GM19239 (cell line): Measurements from ENCODE around the gene TMEM165.

Source experiments
- DNase-seq: peaks from one replicate; pipeline ENCODE4 v3.0.0; 2011; ENCODE audit warnings: low spot score; ENCODE audit not compliant: insufficient read length
- FAIRE-seq: peaks from 2 replicates; lab custom pipeline; 2011; peaks lifted over from hg19 to GRCh38; lab: Jason Lieb, UNC

Gene TMEM165

GRCh38 chr4:55366621-55367020 lies 29.1 kb upstream of the TMEM165 start:
- FAIRE-seq: no peak
- no peak for DNase-seq

DNA sequence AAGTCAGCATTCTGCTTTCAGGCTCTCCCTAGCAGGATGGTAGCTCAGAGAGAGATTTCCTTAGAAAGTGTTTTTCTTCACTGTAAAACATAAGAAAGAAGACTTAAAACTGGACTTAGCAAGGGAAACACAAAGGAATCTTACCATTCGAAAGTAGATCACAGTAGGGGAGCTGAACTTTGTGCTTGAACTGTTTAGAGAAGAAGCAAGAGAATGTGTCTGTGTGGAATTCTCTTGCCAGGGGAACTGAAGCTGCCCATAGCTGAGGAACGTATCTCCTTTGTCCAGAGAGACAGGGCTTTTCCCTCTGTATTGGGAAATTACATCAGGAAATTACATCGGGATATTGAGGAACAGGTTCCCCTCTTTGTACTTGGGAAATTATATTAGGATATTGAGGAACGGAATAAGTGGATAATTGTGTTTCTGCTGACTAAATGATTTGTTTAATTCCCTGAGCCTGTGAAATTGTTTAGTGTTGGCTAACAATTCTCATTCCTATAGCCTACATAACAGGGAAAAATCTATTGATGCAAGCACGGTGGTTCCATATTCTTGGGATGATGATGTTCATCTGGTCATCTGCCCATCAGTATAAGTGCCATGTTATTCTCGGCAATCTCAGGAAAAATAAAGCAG lies 28.6 kb upstream of the TMEM165 start:
- no peak for DNase-seq
- no peak for FAIRE-seq

GRCh38 chr4:55369968-55370367 lies 25.8 kb upstream of the TMEM165 start:
- no peak for DNase-seq
- no peak for FAIRE-seq

DNA sequence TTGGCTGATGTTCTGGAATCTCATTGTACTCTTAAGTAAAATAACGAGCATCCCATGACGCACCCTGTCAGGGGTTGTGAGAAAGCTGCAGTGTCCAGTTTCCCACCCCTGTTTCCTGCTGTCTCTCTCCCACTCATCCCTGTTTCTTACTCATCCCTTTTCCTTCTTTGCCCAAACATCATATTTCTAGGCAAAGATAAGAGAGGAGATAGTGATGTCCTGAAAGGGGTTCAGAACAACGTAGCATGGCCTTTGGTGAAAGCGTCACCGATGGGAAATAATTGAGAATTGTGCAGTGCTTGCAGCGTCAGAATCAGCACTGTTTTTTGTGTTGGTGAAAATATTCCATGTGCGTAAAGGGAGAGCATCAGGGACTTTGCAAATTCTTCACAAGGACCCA lies 23.5 kb upstream of the TMEM165 start:
- DNase-seq: no peak
- no peak for FAIRE-seq

- DNase-seq: no peak
- FAIRE-seq: no peak
These were observed 22.3 kb upstream of the TMEM165 start for GRCh38 chr4:55373461-55373860.

- DNase-seq (no peak), FAIRE-seq (no peak)
These were observed 19.1 kb upstream of the TMEM165 start for GRCh38 chr4:55376698-55377097.

DNA sequence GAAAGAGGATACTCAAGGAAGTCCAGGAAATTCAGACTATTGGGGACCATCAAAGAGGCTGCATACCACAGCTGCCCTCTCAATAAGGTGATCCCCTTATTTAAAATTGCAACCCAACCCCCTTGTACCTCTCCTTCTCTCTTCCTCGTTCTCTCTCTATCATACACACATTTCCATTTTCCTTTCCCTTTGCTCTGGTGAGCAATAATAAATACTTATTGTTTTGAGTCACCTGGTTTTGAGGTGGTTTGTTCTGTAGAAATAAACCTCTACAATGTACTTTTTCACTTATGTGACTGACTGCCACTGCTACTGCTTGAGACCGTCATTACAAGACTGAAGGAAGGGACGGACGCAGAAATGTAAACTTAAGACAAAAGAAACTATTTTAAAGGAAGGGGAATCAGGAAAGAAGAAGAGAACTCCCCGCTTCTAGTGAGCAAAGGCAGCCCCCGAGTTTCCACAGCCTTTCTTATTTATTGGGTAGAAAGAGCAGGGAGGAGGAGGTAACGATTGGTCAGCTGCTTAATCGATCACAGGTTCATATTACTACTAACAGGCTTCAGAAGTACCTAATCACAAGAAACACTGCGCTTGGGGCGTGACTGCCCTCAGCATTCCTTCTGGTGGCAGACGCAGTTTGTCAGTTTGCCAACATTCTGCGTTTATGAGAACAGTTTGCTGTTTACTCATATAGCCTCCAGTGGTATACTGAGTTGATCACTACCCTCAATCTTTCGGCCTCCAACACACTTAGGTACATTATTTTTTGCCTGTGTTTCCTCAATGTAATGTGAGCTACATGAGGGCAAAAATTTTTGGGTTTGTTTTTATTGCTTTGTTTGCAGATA lies 16.9 kb upstream of the TMEM165 start:
- DNase-seq (no peak), FAIRE-seq (no peak)

- DNase-seq (no peak), FAIRE-seq (no peak)
These were observed 15.2 kb upstream of the TMEM165 start for GRCh38 chr4:55380576-55380975.

GRCh38 chr4:55381502-55381901 lies 14.3 kb upstream of the TMEM165 start:
- FAIRE-seq: no peak

GRCh38 chr4:55382488-55383003 lies 13.2 kb upstream of the TMEM165 start:
- FAIRE-seq: no peak
- DNase-seq: no peak

More at GRCh38 chr4:55381502-55381901, 14.3 kb upstream of the TMEM165 start:
- no peak for DNase-seq

DNA sequence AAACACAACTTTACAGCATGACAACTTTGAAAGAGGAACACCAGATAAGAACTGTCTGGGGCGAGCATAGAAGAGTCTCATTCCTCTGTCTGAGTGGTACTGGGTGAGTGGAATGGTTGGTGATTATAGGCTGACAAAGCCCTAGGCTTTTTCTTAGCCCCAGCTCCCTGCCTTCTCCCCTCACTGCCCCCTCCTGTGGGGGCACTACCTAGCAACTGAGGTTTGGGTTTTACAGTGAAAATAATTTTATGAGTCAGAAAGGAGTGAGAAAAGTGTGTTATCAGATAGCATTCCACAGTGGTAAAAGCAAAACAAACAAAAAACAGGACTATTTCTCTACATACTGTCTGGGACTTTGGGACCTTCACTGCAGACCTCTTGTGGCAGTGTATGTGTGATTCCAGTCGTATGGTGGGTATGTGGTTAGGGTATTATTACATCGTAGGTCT lies 10.5 kb upstream of the TMEM165 start:
- FAIRE-seq: no peak
- DNase-seq: no peak

GRCh38 chr4:55386073-55386472 lies 9.7 kb upstream of the TMEM165 start:
- FAIRE-seq: peak; percentile 77
- no peak for DNase-seq

- FAIRE-seq: no peak
- no peak for DNase-seq
These were observed 8.9 kb upstream of the TMEM165 start for GRCh38 chr4:55386840-55387239.

- FAIRE-seq (no peak), DNase-seq (no peak)
These were observed 2.1 kb upstream of the TMEM165 start for GRCh38 chr4:55393461-55394320.

- FAIRE-seq: peak; percentile 31
- DNase-seq: no peak
These were observed 584 bp upstream of the TMEM165 start for GRCh38 chr4:55395218-55395528.

DNA sequence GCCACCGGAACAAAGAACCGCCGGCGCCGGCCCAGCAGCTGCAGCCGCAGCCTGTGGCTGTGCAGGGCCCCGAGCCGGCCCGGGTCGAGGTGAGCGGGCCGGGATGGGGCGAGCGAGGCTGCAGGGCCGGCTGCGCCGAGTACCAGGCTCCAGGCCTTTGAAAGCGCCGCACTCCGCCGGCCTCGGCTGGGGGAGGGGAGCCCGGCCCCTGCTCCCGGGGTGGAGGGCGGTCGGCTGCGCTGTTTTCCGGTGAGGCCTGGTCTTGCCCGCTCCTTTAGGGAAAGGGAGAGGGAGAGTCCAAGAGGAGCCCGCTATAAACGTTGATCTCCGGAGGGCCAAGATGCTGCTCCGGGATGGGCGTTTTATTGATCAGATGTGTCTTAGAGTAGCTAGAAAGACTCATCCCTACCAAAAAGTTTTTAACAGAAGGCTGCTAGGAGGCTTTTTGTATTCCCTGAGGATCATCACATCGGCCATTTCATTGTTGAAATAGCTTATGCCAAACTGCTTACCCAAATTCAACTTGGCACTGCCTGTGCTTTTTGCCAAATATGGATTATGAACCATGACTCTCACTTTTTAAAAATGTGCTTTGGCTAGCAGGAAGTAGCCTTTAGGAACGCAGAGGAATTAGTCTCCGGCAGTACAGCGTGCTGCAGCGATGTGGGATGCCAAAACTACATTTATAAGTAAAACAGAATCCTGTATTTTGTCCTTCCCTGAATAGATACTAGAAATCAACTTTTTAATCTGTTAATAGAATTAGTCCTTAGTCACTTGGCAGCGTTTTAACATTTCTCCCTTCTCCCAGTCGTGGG lies 760 bp downstream of the TMEM165 start:
- no peak for DNase-seq
- peak; percentile 81 for FAIRE-seq

- DNase-seq: no peak
- FAIRE-seq: no peak
These were observed 1.3 kb downstream of the TMEM165 start for GRCh38 chr4:55397126-55397436.

DNA sequence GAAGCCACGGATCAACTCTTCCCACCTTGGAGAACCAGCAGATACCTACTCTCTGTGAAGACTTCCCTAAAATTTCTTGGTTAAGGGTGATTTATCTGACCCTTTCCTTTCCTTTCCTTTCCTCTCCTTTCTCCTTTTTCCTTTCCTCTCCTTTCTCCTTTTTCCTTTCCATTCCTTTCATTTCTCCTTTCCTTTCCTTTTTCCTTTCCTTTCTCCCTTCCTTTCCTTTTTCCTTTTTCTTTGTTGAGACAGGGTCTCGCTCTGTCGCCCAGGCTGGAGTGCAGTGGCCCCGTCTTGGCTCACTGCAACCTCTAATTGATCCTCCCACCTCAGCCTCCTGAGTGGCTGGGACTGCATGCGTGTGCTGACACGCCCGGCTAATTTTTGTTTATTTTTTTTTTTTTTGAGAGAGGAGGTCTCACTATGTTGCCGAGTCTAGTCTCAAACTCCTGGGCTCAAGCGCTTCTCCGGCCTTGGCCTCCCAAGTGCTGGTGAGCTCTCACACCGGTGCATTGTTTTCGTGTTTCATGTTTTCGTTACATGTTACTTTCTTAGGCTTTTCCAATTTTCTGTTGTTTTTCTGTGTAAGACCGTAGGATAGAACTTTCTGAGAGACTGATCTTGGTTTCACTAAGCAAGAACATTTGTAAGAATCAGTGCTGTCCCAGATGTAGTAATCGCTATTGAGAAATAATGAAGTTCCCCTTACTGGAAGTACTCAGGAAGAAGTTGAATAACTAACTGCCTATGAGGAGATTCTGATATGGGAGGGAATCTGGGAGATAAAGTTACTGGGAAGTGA lies 2.0 kb downstream of the TMEM165 start:
- peak; percentile 4 for FAIRE-seq
- no peak for DNase-seq

- no peak for DNase-seq
- no peak for FAIRE-seq
These were observed 2.7 kb downstream of the TMEM165 start for GRCh38 chr4:55398461-55398860.
